Activated T-cell treated with anti-CD3 and anti-CD28 coated beads for 1 hour (primary cell): Measurements from ENCODE around the gene GNAT3.

Experiments used
- DNase-seq: peaks from one replicate; pipeline ENCODE4 v3.0.0-alpha.2; 2020; ENCODE audit warnings: low read depth

Gene GNAT3

DNA sequence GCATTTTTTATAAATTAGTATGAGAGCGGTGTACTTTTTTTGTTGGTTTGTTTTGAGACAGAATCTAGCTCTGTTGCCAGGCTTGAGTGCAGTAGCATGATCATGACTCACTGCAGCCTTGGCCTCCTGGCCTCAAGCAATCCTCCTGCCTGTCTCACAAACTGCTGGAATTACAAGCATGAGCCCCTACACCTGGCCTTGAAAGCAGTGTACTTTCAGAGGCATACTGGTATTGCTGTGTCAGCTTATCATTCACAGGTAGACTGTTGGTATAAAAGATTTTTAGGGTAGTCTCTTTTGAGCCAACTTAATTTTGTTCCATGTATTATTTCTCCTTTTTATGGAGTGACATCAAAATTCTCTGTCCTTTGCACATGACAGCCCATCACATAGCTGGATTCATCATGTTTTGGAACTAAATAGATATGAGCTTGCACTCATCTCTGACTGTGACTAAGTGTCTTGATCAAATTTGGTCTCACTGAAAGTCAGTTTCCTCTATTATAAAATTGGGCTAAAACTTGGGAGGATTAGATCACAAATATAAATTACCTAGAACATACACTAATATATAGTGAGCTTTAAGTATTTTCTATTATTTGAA is 12.4 kb downstream of the GNAT3 start:
- no peak for DNase-seq

GRCh38 chr7:80498481-80499349 is 13.1 kb downstream of the GNAT3 start:
- DNase-seq = no peak

DNA sequence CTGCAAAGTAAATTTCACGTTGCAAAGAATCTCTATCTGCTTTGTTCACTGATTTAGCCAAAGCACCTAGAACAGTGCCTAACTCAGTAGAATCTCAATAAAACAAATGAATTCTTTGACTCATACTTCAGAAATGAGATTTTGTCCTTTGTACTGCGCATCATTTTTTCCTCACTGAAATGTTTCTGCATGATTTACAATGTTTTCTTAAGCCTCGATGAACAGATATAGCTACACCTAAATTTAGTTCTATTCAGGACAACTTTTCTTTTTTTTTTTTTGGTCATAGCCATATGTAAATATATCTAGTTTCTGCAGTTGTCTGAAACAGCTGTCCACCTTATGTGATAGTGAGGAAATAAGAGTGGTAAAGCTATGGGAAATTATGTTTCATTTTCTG is 15.3 kb downstream of the GNAT3 start:
- no peak for DNase-seq

DNA sequence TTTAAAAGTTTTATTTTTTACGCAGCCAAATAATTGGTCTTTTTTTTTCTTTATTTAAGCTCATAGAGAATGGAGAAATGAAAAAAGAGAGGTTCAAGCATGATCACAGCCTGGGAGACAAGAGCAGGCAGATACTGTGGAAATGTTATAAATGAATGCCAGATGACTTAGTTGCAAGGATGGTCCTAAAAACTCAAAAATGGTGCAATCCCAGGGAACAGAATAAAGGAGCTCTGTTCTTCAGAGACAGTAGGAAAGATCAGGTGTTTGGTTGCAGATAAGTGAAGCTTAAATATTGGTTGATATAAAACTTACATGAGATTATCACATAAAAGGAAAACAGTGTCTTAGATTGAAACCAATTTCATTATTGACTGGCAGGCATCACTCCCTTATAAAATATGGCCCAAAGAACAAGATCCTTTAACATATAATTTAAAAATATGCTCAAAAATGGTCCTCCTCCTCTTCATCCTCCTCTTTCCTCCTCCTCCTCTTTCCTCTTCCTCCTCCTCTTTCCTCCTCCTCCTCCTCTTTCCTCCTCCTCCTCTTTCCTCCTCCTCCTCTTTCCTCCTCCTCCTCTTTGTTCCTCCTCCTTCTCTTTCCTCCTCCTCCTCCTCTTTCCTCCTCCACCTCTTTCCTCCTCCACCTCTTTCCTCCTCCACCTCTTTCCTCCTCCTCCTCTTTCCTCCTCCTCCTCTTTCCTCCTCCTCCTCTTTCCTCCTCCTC is 18.6 kb downstream of the GNAT3 start:
- DNase-seq = no peak

DNA sequence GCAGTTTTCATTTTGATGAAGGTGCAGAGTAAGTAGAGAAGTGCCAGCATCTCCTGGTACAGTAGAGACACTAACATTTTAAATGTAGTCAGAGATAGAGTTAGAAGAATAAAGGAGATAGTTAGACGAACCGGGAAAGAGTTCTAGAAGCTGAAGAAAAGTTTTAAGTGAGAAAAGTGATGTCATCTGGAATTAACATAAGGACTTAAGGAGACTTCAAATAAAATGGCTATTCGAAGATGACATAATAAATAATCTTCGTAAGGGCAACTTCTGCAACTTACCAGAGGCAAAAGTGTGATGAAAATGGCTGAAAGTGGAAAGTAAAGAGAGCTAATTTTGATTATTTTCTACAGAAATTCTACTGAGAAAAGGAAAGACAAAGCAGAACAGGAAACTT is 20.4 kb downstream of the GNAT3 start:
- DNase-seq = no peak

DNA sequence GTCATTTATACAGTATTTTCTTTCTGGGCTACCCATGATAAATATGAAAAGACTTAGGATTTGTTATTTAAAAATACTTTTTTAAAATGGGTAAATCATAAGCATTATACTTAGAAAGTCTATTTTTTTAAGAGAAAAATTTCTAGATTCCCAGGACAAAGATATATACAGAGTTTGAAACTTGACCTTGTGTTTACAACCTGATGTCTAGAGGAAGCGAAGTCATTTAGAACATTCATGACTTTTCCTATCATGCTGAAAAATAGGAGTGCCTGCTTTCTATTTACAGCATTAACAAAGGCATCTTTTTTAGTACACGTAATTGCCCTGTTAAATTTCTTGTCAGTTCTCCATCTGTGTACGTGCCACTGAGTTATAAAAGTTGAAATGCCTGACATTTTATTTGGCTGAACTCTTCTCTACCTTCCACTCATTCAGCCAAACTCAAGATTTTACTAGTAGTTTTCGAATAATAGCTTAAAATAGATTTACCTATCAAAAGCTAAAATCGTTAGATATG is 23.0 kb downstream of the GNAT3 start:
- no peak for DNase-seq

- DNase-seq = no peak
These were observed 23.5 kb downstream of the GNAT3 start for GRCh38 chr7:80488406-80488805.

GRCh38 chr7:80485721-80486120 is 26.1 kb downstream of the GNAT3 start:
- no peak for DNase-seq

DNA sequence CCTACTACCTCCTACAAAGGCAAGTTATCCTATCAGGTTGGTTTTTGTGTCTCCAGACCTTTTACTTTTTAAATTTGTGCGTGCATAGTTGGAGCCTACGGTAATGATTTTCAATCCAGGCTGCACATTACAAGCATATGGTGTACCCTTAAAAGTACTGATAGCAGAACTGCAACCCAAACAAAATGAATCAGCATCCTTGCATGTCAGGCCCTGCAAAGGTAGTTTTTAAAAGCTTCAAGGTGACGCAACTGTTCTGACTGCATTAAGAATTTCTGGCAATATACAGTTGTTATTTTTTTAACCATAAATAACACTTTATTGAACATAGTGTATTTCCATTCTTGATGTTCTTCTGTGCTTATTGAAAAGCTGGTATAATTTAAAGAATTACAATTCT is 28.9 kb downstream of the GNAT3 start:
- no peak for DNase-seq

GRCh38 chr7:80481196-80481884 is 30.5 kb downstream of the GNAT3 start:
- no peak for DNase-seq

DNA sequence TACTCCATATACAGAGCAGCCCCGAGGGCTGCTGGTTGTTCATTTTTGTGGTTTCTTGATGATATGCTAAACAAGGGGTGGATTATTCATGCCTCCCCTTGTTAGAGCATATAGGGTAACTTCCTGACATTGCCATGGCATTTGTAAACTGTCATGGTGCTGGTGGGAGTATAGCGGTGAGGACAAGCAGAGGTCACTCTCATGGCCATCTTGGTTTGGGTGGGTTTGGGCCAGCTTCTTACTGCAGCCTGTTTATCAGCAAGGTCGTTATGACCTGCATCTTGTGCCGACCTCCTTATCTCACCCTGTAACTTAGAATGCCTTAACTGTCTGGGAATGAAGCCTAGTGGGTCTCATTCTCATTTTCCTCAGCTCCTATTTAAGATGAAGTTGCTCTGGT is 31.3 kb downstream of the GNAT3 start:
- no peak for DNase-seq

- DNase-seq = no peak
These were observed 33.2 kb downstream of the GNAT3 start for GRCh38 chr7:80478683-80479082.

DNA sequence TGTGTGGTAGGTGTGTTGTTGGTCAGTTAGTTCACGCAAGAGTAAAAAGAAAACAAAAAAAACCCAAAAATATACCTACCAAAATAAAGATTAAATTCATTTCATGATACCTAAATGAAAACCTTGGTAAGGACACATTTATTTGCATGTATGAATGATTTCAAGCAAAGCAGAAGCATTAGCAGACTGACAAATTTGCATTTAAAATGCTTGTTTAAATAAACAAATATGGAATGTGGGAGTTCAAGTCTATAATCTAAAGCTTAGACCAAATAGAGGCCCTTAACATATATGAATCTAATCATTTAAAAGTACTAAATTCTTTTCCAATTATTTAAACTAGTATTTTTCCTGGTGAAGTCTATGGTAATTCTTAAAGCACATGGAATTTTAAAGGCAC is 35.8 kb downstream of the GNAT3 start:
- DNase-seq = no peak

GRCh38 chr7:80475383-80475782 is 36.5 kb downstream of the GNAT3 start:
- DNase-seq = no peak

- DNase-seq = no peak
These were observed 38.1 kb downstream of the GNAT3 start for GRCh38 chr7:80473751-80474150.

DNA sequence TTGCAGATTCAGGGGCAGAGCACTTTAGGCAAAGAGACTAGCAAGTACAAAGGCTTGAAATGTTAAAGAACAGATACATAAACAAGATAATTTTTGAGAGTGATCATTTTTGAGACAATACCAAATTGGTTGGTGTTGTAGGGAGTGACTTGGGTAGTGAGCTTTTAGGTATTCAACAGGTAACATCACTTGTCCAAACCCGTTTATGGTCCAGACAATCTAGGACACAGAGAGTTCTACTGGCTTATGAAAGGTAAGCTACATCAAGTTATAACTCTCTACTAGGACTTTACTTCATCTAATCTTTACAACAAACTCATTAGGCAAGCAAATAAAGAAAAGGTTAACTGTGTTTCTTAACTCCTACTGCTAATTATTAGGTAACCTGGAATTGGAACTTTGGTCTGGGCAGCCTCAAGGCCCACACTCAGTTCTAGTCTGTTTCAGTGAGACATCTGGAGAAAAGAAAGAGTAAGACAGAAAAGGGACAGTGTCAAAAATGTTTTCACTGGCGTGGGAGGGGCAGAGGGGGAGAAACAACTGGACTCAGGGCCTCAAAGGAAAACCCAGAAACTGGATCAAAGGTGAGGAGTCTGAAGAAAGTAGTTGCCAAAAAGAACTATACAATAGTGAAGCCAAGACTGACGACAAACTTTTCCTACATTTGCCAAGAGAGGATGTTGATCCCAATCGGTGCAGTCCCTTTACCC is 39.2 kb downstream of the GNAT3 start:
- no peak for DNase-seq

DNA sequence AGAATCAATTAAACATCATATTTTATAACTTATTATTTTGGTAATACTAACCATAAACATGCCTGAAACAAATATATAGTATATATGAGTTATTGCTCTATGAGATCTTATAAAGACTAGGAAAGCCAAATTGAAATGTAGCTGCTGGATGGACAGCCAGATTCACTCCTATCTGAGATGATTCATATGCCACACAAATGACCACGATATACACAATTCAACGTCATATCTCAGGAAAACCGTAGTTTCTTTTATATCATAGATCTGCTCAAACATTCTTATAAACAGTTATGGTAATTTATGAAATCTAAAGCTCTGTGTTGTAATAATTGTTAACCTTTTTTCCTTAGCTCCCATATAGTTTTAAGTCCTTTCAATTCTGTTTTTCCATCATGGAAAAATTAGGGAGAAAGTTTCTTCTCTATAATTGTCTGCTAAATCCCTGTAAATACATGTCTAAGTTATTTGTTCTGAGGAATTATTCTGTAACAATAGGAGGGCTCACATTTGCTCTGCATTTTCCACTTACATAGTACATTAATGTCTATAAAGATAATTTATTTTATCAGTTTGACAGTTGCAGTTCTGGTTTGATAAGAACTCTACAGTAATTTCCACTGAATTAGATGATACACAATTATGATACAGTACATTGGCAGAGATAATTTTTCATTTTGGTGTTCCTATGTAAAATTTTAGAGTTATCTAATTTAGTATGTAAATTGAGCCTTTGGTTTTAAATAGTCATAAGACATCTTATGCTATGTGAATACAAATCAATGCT is 42.7 kb downstream of the GNAT3 start:
- no peak for DNase-seq

DNA sequence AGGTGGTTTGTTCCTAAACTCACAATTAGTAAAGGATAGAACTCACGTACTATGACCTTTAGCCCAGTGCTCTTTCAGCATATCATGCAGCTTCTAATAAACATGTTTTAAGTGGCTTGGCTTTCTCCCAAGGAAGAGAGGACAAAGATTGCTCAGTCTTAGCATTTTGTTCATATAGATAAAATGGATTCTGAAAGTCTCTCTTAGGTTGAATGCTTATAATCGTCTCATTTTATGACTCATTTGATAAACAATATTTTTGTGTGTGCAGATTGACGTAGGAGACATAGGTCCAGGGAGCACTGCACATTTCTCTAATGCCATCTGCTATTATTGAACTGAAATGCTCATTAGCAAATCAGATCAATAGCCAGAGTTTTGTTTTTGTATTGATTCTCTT is 44.8 kb downstream of the GNAT3 start:
- no peak for DNase-seq

DNA sequence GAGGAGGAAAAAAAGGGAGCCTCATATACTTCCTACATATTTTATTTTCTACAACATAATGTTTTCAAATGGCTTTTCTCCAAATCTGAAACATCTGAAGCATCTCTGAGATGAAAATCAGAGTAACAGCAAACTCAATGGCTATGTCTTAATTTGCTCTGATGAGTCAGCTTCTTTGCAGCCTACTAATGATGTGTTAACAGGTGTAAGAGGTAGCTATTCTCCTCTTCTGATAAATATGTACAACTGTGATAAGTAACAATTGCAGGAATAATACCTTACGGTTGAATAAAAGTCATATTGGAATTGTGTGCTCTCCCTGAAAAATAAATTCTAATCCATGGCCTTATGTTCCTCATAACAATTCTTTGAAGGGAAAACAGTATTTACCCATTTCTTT is 45.2 kb downstream of the GNAT3 start:
- DNase-seq = no peak

DNA sequence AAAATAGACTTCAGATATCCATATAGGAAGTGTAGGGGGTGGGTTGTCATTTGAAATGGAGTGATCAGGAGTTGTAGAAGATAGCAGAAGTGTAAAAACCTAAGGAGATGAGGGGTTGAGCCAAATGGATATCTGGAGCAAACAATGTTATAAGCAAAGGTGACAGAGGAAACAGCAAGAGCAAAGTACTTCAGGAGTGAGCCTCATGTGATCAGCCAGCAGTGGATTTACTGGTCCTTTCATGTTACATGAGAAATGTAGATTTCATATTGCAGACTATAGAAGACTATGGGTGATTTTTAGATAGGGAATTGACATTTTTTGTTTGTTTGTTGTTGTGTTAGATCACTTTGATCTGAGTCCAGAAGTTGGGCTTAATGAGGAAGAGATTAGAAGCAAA is 47.7 kb downstream of the GNAT3 start:
- DNase-seq = no peak
